OCI-LY1 (cell line): ENCODE data around the gene CD300A.
"Not testable (repeated sequence)": the region's sequence is repeated elsewhere in the genome, so short reads cannot be mapped to it uniquely, and the experiment has no call there.

Experiments
- H2AFZ ChIP-seq: fragments of 200-600 bp; sonication (generic), shearing (Covaris generic); 2 replicates; pipeline ENCODE4 v1.6.0; 2014; ENCODE audit warnings: antibody characterized with exemption, mild to moderate bottlenecking, low read length
- H3F3A ChIP-seq: fragments of 200-600 bp; sonication (generic), shearing (Covaris generic); 2 replicates; pipeline ENCODE4 v1.6.0; 2014; ENCODE audit warnings: mild to moderate bottlenecking, antibody characterized with exemption, low read length, moderate library complexity; ENCODE audit not compliant: insufficient read depth
- H3K27ac ChIP-seq: fragments of 200-600 bp; sonication (generic); 2 replicates; pipeline ENCODE4 v1.5.1; 2014; ENCODE audit warnings: low read length, mixed run types, mild to moderate bottlenecking, low read depth; ENCODE audit not compliant: poor library complexity, severe bottlenecking
- H3K27me3 ChIP-seq: fragments of 200-600 bp; sonication (generic); 2 replicates; pipeline ENCODE4 v1.6.0; 2014; ENCODE audit warnings: antibody characterized with exemption, mild to moderate bottlenecking, low read length, moderate library complexity; ENCODE audit not compliant: insufficient read depth
- H3K36me3 ChIP-seq: fragments of 200-600 bp; sonication (generic); 2 replicates; pipeline ENCODE4 v1.6.1; 2014; ENCODE audit warnings: mild to moderate bottlenecking, antibody characterized with exemption, low read length, moderate library complexity, mixed read lengths; ENCODE audit not compliant: insufficient read depth
- H3K4me1 ChIP-seq: fragments of 200-600 bp; sonication (generic); 2 replicates; pipeline ENCODE4 v1.5.1; 2014; ENCODE audit warnings: mild to moderate bottlenecking, low read length, moderate library complexity; ENCODE audit not compliant: insufficient read depth, severe bottlenecking
- H3K4me2 ChIP-seq: fragments of 200-600 bp; sonication (generic), shearing (Covaris generic); 2 replicates; pipeline ENCODE4 v1.6.1; 2014; ENCODE audit warnings: low read length
- H3K4me3 ChIP-seq: fragments of 200-600 bp; sonication (generic); 2 replicates; pipeline ENCODE4 v1.5.1; 2014; ENCODE audit warnings: low read length, low read depth, mild to moderate bottlenecking, mixed read lengths; ENCODE audit not compliant: poor library complexity, severe bottlenecking
- H3K79me2 ChIP-seq: fragments of 200-600 bp; shearing (Covaris generic); 2 replicates; pipeline ENCODE4 v1.6.1; 2016; ENCODE audit warnings: mixed run types, low read length, mixed read lengths; ENCODE audit not compliant: insufficient read depth
- H3K9ac ChIP-seq: fragments of 200-600 bp; sonication (generic), shearing (Covaris generic); 2 replicates; pipeline ENCODE4 v1.6.1; 2014; ENCODE audit warnings: mild to moderate bottlenecking, low read length, mixed read lengths
- H3K9me2 ChIP-seq: fragments of 200-600 bp; sonication (generic), shearing (Covaris generic); 2 replicates; pipeline ENCODE4 v1.6.1; 2014; ENCODE audit warnings: low read depth, mild to moderate bottlenecking, low read length, mixed read lengths
- H3K9me3 ChIP-seq: fragments of 200-600 bp; shearing (Covaris generic); 2 replicates; pipeline ENCODE4 v1.6.1; 2014; ENCODE audit warnings: low read length, mixed read lengths
- H4K20me1 ChIP-seq: fragments of 200-600 bp; sonication (generic), shearing (Covaris generic); 2 replicates; pipeline ENCODE4 v1.6.0; 2016; ENCODE audit warnings: mild to moderate bottlenecking, low read length; ENCODE audit not compliant: insufficient read depth
- CTCF ChIP-seq: fragments of 200-600 bp; sonication (generic), shearing (Covaris generic); IDR thresholded peaks from 2 replicates; pipeline ENCODE4 v1.5.1; 2017; ENCODE audit warnings: mild to moderate bottlenecking, antibody characterized with exemption, low read length, moderate library complexity, mixed read lengths
- EZH2 ChIP-seq: fragments of 200-600 bp; sonication (generic), shearing (Covaris generic); IDR thresholded peaks from 2 replicates; pipeline ENCODE4 v1.8.0; 2017; ENCODE audit warnings: borderline replicate concordance, mixed run types, mild to moderate bottlenecking, antibody characterized with exemption, low read length, moderate library complexity, mixed read lengths

CD300A gene

GRCh38 chr17:74516561-74517328, 50.3 kb downstream of the CD300A start:
- Histone ChIP-seq H2AFZ (no peak overlapping the region), H3K9ac (no peak overlapping the region), H4K20me1 (no peaks in the 10 kb centered on the region), H3K9me3 (no peaks in the 10 kb centered on the region), H3K79me2 (no peaks in the 10 kb centered on the region), H3F3A (peaks cover 9% of the 10 kb centered on the region; the same call in 1 of the 2 replicates), H3K9me2 (no peaks in the 10 kb centered on the region), H3K36me3 (no peaks in the 10 kb centered on the region), H3K27me3 (no peaks in the 10 kb centered on the region), H3K27ac (no peak overlapping the region), H3K4me3 (no peak overlapping the region), H3K4me2 (no peak overlapping the region), H3K4me1 (no peaks in the 10 kb centered on the region)
- TF ChIP-seq EZH2 (no peak), CTCF (no peak)

GRCh38 chr17:74518413-74518981, 52.1 kb downstream of the CD300A start:
- H3F3A ChIP-seq, H3K9ac ChIP-seq, H2AFZ ChIP-seq, H3K4me2 ChIP-seq, H3K4me3 ChIP-seq, H3K36me3 ChIP-seq, H3K79me2 ChIP-seq, H3K9me2 ChIP-seq, H3K27me3 ChIP-seq, H4K20me1 ChIP-seq, H3K9me3 ChIP-seq, H3K27ac ChIP-seq, H3K4me1 ChIP-seq: not testable (repeated sequence)

- Histone ChIP-seq H3K36me3 (no peaks in the 10 kb centered on the region), H3K4me1 (no peaks in the 10 kb centered on the region), H3K9me3 (no peaks in the 10 kb centered on the region), H3K9me2 (no peaks in the 10 kb centered on the region), H2AFZ (no peak overlapping the region), H3F3A (no peaks in the 10 kb centered on the region), H3K27me3 (no peaks in the 10 kb centered on the region), H3K79me2 (no peaks in the 10 kb centered on the region), H3K4me2 (no peak overlapping the region), H4K20me1 (no peaks in the 10 kb centered on the region), H3K27ac (no peak overlapping the region), H3K4me3 (no peak overlapping the region), H3K9ac (no peak overlapping the region)
- TF ChIP-seq EZH2 (no peak), CTCF (no peak)
Observed at GRCh38 chr17:74520016-74520434, 53.6 kb downstream of the CD300A start.
